ENCODE measurements around the gene ACRV1.

DNA sequence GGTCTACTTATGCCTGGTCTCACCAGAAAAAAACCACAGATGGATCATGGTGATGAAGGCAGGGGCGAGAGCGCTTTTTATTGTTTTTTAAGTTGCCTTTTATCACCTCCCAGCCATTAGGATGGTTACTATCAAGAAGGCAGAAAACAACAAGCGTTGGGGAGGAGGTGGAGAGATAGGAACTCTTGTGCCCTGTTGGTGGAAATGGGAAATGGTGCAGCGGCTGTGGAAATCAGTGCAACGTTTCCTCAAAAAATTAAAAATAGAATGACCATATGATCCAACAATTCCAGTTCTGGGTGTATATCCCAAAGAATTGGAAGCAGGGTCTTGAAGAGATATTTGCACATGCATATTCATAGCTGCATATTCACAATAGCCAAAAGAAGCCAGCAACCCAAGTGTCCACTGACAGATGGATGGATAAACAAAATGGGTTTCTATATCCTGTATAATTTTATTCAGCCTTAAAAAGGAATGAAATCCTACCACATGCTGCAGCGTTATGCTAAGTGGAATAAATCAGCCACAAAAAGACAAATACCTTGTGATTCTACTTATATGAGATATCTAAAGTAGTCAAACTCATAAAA is 20.5 kb upstream of the ACRV1 start:
- no peak for TF ChIP-seq CEBPB (IDR thresholded peaks at IDR 0.05)
- TF ChIP-seq, protein P1, sequence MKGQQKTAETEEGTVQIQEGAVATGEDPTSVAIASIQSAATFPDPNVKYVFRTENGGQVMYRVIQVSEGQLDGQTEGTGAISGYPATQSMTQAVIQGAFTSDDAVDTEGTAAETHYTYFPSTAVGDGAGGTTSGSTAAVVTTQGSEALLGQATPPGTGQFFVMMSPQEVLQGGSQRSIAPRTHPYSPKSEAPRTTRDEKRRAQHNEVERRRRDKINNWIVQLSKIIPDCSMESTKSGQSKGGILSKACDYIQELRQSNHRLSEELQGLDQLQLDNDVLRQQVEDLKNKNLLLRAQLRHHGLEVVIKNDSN (IDR thresholded peaks at IDR 0.05) = no peak
- TF ChIP-seq NFIC (IDR thresholded peaks at IDR 0.05) = no peak
- TF ChIP-seq, protein P2, sequence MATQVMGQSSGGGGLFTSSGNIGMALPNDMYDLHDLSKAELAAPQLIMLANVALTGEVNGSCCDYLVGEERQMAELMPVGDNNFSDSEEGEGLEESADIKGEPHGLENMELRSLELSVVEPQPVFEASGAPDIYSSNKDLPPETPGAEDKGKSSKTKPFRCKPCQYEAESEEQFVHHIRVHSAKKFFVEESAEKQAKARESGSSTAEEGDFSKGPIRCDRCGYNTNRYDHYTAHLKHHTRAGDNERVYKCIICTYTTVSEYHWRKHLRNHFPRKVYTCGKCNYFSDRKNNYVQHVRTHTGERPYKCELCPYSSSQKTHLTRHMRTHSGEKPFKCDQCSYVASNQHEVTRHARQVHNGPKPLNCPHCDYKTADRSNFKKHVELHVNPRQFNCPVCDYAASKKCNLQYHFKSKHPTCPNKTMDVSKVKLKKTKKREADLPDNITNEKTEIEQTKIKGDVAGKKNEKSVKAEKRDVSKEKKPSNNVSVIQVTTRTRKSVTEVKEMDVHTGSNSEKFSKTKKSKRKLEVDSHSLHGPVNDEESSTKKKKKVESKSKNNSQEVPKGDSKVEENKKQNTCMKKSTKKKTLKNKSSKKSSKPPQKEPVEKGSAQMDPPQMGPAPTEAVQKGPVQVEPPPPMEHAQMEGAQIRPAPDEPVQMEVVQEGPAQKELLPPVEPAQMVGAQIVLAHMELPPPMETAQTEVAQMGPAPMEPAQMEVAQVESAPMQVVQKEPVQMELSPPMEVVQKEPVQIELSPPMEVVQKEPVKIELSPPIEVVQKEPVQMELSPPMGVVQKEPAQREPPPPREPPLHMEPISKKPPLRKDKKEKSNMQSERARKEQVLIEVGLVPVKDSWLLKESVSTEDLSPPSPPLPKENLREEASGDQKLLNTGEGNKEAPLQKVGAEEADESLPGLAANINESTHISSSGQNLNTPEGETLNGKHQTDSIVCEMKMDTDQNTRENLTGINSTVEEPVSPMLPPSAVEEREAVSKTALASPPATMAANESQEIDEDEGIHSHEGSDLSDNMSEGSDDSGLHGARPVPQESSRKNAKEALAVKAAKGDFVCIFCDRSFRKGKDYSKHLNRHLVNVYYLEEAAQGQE (IDR thresholded peaks at IDR 0.05; ENCODE audit: low read depth) = no peak
- TF ChIP-seq FOXM1 (IDR thresholded peaks at IDR 0.05; ENCODE audit: borderline replicate concordance, low read depth) = no peak
- no peak for TF ChIP-seq RAD21 (IDR thresholded peaks at IDR 0.05; ENCODE audit: low read depth)
- TF ChIP-seq EP300 (IDR thresholded peaks at IDR 0.05; ENCODE audit: borderline replicate concordance) = no peak
